Left hindlimb (tissue), 1 donor: ENCODE data around the gene DOCK10.

ENCODE experiments used
- DNase-seq: peaks from one replicate; pipeline ENCODE4 v3.0.0-alpha.2; 2018

DOCK10 gene

GRCh38 chr2:224753743-224754540, 288.3 kb downstream of the DOCK10 start:
- DNase-seq, result no peak

DNA sequence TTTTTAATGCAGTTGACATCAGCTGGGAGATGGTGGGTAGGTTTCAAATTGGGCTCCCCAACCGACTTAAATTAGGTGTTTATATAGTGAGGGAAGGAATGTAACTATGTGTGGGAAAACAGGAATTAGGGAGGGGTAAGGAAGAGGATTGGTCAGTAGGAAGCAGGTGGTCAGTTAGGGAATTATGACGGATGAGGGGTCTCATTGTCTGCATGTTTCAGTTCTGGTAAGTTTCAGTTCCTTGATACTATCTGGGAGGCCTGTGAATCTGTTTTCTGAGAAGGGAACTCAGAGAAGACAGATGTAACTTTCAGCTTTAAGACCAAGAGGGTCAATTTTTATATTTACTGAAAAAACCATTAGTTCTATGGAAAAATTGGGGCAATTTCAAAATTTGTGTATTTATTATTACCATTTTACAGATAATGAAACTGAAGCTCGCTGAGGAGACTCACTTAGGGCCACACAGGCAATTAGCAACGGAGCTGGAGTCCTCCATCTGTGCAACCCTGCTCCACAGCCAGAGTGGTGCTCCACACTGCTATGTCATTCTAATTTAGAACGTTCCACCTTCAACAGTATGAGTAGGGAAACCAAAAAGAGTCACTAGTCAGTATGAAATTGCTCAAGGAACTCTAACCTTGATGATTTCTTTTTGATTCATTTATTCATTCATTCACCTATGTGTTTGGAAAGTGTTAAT, 290.1 kb downstream of the DOCK10 start:
- no peak for DNase-seq

- no peak for DNase-seq
Observed at GRCh38 chr2:224749136-224749535, 293.1 kb downstream of the DOCK10 start.

GRCh38 chr2:224747765-224748164, 294.5 kb downstream of the DOCK10 start:
- DNase-seq, result no peak

DNA sequence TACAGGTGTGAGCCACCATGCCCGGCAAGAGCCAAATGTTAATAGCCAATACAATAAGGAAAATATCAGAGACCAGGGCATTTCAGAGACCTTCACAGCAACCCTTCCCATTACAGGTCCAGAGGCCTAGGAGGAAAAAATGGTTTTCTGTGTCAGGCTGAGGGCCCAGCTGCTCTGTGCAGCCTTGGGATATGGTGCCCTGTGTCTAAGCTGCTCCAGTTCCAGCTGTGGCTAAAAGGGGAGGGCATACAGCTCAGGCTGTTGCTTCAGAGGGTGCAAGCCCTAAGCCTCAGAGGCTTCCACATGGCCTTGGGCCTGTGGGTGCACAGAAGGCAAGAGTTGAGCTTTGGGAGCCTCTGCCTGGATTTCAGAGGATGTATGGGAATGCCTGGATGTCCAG, 306.0 kb downstream of the DOCK10 start:
- DNase-seq, result no peak

DNA sequence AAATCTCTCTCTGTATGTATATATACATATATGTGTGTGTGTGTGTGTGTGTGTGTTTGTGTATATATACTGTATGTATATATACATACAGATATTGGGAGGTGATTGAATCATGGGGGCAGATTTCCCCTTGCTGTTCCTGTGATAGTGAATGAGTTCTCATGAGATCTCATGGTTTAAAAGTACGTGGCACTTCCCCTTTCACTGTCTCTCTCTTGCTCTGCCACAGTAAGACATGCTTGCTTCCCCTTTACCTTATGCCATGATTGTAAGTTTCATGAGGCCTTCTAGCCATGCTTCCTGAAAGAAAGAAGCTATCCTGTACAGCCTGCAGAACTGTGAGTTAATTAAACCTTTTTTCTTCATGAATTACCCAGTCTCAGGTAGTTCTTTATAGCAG, 307.3 kb downstream of the DOCK10 start:
- DNase-seq, result no peak

DNA sequence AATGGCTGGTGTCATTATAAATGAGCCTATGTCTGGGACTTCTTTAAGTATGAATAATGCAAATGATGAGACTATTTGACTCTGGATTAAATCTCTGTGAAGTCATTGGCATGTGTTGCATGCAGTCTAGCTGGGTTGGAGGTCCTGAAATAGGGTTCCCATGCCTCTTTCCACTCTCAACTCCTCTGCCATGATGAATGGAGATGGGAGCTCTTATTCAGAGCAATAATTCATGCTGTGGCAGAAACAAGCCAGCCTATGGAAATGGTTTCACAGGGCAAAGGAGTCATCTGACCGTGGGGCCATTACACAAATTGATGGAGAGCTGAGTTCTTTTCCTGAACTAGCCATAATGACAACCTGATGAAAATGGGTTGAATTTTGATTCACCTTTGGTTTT, 310.6 kb downstream of the DOCK10 start:
- DNase-seq, result no peak

DNA sequence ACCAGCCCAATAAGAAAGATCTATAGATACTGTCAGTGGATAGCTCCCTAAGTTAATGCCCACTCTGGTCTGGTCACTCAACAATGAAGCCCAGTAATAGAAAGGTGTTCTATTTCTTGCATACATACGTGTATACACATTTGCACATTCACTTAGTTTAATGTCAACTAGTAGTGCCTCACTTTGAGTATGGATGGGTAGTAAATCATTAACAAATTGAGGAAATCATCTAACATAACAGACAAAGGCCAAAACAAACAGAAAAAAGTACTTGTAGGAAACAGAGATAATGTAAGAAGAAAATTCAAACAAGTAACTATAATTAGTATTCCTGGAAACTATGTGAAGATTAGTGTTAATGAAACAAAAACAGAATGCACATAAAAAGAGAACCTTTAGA, 312.8 kb downstream of the DOCK10 start:
- DNase-seq, result no peak

- no peak for DNase-seq
Observed at GRCh38 chr2:224724331-224724730, 317.9 kb downstream of the DOCK10 start.

DNA sequence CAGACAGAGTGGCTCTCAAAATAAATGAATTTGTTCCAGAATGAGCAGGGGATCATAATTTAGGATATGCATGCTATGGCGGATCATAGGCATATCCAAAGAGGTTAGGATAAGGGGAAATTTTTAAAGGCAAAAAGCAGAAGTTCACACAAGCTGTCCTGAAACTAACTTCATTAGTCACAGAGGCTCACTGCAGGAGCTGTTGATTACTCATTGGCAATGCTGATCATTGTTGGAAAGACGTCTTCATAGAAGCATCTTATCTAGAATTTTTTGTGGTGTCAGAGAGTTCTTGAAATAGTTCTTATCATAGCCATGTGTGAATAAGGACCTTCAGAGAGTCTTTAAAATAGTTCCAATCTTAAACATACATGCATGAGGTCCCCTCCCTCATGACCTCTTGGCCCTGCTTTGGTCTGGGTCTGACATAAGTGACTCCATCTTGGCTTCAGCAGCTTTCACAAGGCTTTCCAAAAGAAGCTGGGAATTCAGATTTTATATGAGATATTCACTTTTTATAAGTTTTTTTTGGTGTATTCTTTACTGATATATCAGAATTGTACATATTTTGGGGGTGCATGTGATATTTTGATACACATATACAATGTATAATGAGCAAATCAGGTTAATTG, 318.6 kb downstream of the DOCK10 start:
- DNase-seq, result no peak

GRCh38 chr2:224722770-224723169, 319.5 kb downstream of the DOCK10 start:
- DNase-seq, result no peak

DNA sequence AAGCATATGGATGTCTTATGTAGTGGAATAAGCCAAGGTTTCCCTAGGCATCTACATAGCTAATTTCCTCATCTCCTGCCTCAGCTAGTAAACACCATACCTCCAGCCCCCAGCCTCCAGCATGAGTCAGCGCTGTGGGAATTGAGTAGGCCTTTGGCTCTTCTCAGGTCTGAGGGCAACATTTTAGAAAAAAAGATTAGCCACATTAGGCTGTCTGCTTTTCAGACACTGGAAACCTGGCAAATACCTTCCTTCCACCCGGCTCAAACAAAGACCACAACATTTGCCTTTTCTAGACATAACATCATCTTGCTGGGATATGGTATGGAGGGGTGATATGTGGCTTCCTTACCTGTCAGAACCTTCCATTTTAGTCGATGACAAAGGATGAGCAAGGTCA, 320.0 kb downstream of the DOCK10 start:
- no peak for DNase-seq

GRCh38 chr2:224716921-224717320, 325.3 kb downstream of the DOCK10 start:
- no peak for DNase-seq

- DNase-seq, result no peak
Observed at GRCh38 chr2:224716201-224716600, 326.1 kb downstream of the DOCK10 start, which contains the start of gene CCDC195. Gene CCDC195, minus strand, starts transcription at chr2:224716365. Its CDS starts 0 bp downstream, at chr2:224716365.
